CD4-positive, alpha-beta T cell treated with Interleukin-17A for 1 hour (primary cell): ENCODE measurements around the gene IL21R.

Experiments
- DNase-seq: peaks from one replicate; pipeline ENCODE4 v3.0.0-alpha.2; 2020

Gene IL21R

DNA sequence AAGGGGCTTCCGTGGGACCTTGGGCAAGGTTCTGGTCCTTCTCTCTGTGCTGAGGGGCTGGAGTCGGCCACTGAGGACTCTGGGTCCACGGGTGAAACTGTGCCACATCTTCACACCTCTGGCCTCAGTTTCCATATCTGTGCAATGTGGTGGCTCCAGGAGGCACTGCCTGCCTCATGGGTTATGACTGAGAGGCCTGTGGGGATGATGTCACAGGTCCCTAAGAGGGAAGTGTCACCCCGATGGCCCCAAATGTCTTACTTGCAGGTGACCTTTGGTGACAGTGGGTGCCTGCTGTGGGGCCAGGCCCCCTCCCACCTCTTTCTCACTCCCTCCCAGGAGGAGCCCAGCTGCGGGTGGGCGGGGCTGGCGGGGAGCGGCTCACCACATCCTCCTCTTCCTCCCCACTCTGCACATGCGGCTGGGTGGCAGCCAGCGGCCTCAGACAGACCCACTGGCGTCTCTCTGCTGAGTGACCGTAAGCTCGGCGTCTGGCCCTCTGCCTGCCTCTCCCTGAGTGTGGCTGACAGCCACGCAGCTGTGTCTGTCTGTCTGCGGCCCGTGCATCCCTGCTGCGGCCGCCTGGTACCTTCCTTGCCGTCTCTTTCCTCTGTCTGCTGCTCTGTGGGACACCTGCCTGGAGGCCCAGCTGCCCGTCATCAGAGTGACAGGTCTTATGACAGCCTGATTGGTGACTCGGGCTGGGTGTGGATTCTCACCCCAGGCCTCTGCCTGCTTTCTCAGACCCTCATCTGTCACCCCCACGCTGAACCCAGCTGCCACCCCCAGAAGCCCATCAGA, at the start of gene IL21R:
TSS of gene IL21R (plus strand) at position 407 of the 801 bp plus-strand sequence. CDS start 27,898 bp downstream, outside the sequence.
- peak; percentile 91 for DNase-seq

DNA sequence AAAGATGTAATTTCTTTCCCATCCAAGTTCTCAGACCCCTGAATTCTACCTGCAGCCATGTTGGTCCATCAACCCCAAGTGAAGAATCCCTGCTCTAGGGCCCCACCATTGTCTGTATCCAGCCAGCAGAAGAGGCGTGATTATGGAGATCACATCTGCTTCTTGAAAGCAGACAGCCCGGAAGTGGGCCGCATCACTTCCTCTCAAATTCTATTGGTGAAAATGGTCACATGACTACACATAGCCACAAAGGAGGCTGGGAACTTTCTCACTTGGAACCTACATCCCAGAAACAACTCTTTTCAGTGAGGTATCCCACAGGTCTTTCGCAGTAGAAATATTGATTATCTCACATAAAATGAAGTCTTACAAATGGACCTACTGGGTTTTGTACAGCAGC, 48.1 kb upstream of the IL21R start:
- DNase-seq: no peak

DNA sequence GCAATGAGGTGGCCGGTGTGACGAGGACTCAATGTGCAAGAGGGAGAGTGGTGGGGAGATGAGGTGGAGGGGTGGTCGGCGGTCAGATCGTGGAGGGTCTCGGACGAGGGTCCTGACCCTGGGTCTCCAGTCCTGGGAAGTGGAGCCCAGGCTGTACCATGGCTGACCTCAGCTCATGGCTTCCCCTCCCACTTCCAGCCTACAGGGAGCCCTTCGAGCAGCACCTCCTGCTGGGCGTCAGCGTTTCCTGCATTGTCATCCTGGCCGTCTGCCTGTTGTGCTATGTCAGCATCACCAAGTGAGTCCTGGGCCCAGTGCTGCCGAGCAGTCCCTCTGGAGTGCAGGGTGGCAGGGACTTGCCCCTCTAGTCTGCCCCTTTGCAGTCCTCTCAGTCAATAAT, 46.4 kb upstream of the IL21R start:
- peak; percentile 45 for DNase-seq

DNA sequence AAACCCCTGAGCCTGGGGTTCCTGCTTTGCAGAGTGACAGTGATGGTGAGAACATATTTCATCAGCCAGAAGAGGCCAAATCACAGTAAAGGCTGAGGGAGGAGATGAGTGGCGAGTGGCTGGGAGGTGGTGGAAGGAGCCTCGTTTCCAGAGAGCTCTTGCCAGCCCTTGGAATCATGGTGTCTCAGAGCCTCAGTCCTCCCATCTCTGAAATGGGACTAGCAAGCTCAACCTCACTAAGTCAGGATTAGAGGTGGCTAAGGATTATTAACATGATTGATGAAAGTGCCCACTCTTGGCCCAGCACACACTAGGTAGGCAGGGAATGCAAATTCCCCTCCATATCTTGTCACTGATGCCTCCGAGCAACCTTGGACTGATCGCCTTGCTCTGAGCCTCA, 45.2 kb upstream of the IL21R start:
- no peak for DNase-seq

DNA sequence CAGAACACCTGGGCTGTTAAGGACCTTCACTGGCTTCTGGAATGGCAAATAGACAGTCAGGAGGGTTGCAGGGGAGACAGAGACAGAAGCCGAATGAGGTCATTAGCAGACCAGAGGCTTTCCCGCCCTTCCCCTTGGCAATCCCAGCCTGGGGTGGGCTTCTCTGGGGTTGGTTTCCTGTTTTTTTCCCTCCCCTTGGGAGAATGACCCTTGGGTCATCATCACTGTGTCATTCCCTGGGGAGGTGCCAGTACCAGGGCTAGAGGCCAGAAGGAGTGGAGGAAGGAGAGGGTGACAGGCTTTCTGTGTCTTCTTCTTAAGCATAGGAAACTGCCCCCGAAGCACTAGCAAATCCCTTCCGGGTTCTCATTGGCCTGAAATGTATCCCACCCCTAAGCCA, 42.9 kb upstream of the IL21R start:
- no peak for DNase-seq

DNA sequence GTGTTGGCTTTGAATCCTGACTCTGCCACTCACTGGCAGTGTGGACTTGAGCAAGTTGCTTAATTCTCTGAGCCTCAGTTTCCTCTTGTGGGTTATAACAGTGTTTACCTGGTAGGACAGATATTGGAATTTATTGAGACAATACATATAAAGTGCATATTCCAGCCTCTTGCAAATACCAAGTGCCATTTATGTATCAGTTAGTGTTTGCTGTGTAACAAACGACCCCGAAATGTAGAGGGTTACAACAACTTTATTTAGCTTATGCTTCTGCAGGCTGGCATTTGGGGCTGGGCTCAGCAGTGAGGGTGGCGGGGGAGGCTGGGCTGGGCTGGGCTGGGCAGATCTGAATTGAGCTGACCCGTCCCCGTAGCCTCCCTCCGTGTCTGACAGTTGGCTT, 42.4 kb upstream of the IL21R start:
- DNase-seq: no peak

DNA sequence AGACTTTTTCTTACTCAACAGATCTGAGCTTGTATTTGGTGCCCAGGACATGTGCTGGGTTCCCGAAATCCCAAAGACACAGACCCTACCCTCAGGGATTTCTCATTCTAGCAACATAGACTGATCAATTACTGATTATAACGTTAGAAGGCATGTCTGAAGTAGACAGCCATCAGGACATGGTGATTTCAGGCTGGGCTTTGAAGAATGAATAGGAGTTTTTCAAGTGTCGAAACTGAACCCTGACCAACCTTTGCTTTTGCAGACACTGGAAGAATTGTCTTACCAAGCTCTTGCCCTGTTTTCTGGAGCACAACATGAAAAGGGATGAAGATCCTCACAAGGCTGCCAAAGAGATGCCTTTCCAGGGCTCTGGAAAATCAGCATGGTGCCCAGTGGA, 40.0 kb upstream of the IL21R start:
- DNase-seq: no peak

DNA sequence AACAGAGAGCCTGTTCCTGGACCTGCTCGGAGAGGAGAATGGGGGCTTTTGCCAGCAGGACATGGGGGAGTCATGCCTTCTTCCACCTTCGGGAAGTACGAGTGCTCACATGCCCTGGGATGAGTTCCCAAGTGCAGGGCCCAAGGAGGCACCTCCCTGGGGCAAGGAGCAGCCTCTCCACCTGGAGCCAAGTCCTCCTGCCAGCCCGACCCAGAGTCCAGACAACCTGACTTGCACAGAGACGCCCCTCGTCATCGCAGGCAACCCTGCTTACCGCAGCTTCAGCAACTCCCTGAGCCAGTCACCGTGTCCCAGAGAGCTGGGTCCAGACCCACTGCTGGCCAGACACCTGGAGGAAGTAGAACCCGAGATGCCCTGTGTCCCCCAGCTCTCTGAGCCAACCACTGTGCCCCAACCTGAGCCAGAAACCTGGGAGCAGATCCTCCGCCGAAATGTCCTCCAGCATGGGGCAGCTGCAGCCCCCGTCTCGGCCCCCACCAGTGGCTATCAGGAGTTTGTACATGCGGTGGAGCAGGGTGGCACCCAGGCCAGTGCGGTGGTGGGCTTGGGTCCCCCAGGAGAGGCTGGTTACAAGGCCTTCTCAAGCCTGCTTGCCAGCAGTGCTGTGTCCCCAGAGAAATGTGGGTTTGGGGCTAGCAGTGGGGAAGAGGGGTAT, 39.3 kb upstream of the IL21R start:
- DNase-seq: no peak

DNA sequence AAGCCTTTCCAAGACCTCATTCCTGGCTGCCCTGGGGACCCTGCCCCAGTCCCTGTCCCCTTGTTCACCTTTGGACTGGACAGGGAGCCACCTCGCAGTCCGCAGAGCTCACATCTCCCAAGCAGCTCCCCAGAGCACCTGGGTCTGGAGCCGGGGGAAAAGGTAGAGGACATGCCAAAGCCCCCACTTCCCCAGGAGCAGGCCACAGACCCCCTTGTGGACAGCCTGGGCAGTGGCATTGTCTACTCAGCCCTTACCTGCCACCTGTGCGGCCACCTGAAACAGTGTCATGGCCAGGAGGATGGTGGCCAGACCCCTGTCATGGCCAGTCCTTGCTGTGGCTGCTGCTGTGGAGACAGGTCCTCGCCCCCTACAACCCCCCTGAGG, 38.7 kb upstream of the IL21R start:
- DNase-seq: no peak

DNA sequence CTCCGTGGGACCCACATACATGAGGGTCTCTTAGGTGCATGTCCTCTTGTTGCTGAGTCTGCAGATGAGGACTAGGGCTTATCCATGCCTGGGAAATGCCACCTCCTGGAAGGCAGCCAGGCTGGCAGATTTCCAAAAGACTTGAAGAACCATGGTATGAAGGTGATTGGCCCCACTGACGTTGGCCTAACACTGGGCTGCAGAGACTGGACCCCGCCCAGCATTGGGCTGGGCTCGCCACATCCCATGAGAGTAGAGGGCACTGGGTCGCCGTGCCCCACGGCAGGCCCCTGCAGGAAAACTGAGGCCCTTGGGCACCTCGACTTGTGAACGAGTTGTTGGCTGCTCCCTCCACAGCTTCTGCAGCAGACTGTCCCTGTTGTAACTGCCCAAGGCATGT, 38.2 kb upstream of the IL21R start:
- no peak for DNase-seq

DNA sequence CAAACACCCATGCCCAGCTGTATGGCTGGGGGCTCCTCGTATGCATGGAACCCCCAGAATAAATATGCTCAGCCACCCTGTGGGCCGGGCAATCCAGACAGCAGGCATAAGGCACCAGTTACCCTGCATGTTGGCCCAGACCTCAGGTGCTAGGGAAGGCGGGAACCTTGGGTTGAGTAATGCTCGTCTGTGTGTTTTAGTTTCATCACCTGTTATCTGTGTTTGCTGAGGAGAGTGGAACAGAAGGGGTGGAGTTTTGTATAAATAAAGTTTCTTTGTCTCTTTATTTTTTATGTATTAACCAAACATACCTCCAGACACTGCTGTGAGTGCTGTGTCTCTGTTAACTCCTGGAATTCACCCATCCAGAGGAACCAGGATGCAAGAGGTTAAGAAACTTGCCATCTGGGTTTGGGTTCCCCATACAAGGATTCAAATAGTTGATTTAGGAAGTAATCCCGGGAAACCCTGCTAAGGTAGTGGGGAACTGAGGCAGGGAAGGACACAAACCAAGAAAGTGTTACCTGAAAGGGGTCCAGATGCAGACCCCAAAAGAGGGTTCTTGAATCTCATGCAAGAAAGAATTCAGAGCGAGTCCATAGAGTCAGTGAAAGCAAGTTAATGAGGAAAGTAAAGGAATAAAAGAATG, 37.4 kb upstream of the IL21R start:
- no peak for DNase-seq

DNA sequence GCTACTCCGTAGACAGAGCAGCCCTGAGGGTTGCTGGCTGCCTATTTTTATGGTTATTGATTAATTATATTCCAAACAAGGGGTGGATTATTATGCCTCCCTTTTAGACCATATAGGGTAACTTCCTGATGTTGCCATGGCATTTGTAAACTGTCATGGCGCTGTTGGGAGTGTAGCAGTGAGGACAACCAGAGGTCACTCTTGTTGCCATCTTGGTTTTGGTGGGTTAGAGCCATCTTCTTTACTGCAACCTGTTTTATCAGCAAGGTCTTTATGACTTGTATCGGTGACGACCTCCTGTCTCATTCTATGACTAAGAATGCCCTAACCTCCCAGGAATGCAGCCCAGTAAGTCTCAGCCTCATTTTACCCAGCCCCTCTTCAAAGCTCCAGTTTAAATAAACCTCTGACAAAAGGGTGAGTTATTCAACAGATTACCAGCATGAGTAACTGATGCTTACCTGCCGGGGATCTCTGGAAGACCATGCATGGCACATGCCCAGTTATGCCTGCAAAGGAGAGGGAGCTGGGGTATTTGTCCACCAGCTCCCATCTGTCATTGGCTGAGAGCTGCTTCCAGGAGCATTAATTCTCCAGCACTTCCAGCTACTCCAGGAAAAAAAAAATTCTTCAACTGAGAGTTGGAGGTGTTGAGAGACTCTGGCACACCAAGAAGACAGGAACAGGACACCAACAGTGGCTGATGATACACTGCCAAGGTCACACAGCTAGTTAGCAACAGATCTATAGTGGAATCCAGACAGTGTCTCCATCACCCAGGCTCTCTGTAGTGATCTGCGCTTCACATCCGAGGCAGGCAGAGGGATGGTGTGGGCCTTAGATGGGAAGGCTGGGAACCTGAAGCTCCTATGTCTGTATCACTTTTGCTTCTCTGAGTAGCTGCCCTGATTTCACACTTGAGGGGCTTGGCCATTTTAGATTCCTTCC, 36.6 kb upstream of the IL21R start:
- no peak for DNase-seq

DNA sequence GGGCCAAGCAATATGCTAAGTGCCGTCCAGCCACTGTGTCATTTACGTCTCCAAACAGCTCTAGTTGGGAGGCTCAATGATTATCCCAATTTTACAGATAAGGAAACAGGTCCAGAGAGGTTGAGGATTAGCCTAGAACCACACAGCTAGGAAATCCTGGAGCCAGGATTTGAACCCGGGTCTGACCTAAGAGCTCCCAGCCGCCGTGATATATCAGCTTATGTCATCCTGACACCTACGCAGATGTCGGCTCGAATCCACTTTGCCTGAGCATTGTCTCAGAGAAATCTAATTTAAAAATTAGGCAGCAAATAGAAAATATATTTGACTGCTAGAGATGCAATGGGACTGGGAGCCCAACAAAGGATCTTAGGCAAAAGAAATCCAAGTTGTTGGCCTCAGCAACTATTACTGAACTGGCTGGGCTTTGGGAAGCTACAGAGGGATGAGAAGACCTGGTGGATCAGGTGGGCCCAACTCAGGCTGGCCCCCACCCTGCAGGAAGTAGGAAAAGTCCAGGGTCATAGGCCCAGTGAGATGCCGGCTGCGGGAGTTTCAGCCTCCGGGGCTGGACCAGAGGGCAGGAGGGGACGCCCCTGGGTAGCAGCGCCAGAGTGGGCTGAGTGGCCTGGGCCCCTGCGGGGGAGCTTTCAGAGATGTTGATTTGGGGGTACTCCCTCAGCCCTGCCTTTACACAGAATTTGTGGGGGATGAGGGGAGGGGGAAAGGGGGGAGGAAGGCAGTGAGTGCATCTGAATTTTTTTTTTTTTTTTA, 35.1 kb upstream of the IL21R start:
- no peak for DNase-seq

DNA sequence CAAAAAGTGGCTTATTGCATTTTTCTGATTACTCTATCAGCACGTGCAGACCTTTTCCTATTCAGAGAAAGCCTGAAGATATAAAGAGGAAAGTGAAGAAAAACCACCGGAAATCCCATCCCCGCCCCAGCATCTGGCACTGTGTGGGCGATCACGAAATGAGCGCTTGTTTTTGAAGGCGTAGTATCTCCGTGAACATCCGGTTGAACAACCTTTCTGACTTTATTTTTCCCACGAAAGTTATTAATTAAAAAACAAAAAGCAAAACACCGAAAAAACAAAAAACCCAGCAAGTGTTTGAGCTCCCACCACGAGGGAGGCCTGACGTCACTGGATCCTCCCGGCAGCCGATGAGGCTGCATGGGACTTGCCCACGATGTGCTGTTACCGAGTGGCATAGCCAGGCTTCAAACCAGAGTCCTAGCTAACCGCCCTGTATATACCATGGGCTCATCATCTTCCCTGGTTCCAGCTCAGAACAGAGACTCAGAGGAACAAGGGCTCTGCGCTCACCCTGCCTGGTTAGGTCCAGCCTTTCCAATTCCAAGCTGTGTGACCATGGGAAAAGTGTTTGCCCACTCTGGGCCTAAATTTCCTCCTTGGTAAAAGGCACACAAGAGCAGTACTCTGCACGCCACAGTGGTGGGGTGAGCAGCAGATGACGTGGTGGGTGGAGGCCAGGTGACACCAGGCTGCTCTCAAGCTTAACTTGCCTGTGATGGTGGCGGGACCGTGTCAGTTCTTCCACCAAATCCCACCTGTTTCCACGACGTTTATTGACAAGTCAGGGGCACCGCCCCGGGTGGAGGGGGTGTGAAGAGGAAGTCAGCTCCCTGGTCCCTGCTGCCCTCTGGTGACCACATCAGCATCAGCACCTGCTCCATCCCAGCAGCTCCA, 34.3 kb upstream of the IL21R start:
- DNase-seq: peak; percentile 91

DNA sequence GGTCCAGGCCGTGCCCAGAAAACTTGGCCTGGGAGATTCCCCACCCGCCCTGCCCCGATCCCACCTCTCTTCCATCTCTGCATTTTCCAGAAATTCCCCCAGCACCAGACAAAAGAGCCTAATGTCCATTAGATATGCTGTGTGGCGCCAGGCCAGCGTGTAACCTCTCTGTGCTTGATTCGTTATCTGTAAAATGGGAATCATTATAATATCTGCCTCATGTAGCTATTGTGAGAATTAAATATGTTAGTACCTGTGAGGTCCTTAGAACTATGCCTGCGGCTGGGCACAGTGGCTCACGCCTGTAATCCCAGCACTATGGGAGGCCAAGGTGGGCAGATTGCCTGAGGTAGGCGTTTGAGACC, 33.6 kb upstream of the IL21R start:
- DNase-seq: no peak

DNA sequence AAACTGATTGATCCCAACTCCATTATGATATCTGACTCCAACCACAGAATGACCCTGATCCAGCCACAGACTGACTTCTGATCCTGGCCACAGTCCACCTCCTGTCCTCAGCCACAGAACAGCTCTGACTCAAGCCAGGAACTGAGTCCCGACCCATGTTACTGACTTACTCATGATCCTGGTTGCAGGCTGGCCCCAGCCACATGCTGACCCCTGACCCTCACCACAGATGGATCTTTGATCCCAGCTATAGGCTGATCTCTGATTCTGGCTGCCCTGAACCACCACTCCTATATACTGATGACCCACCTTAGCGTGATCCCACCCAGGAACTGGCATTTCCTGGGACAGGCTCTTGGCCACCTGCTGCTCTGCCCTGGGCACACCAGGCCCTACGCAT, 32.2 kb upstream of the IL21R start:
- no peak for DNase-seq

DNA sequence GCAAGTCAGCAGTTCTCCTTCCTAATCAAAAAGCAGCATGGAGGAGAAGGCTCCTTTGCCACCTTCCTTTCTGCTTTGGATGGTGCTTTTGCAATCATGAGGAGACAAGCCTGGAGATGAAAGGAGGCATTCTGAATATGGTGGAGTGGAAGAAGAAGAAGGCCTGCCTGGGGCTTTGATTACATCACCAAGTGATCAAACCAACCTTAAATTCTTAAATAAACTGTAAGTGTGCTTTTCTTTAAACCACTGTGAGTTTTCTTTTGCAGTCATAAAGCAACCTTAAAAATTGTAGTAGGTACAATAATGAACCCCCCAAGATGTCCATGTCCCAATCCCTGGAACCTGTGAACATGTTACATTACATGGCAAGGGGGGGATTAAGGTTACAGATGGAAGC, 31.7 kb upstream of the IL21R start:
- DNase-seq: no peak

DNA sequence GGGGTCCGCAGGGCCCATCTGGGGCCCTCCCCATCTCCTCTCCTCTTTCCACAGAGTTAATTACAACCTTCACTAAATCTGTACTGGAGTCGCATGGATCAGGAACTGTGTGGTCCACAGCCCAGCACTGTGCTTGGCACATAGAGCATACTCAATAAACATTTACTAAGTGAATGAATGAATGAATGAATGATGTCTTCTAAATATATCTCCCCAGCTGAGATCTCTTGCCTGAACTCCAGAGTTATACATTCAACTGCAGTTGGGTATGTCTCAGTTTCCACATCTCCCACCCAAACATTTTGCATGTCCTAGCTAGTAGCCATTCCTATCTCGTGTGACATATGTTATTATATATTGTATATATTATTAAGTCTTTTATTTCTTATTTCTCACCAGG, 28.7 kb upstream of the IL21R start:
- DNase-seq: no peak

DNA sequence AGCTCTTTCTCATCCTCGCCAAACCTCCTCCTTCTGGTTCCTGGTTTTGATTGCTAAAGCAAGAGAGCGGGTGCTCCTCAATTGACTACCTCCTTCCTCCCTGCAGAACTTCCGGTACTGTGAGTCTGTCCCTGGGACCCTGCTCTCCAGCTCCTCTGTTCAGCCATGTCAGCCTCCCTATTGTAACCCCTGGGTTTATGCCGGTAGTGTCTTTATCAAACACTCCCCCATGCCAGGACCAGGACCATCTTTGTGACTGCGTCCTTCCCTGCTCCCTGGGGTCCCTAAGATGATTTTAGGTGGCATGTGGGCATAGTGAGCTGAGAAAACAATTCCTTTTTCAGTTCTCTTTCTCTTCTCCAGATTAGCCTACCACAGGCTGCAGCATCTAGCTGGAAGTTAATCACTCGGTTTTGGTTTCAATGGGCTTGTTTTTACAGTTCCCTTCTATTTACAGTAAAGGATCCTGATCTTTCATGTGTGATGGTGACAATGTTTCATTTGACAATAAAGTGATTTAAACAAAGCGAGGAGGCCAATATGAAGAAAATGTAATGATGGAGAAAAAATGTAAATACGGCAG, 27.7 kb upstream of the IL21R start:
- DNase-seq: no peak

DNA sequence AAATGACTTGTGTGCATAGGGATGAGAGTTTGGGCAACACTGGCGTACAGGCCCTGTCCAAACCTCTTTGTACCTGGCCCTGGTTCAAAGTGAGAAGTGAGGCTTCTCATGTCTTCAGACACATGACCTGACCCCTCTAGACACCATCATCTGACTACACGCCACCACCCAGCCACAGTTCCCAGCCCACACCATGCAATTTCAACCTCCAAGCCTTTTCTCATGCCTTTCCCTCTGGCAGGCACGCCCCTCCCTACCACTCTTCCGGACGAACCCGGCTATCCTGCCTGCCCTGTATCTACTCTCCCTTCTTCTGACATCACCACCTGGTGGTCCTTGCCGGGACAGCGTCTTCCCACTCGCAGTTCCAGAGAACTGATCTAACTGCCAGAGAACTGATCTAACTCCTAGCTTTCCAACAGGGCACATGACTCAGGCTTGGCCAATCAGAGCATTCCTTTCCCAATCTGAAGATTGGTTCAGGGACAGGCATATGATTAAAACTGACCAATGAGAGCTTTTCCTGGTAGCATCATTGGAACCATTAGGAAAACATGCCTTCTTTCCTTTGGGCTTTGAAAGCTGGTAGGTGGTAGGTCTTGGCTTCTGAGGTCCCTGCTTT, 27.1 kb upstream of the IL21R start:
- DNase-seq: peak; percentile 45
